WTC11 (cell line): ENCODE data around the gene EDDM13. TPM values are rescaled to one million over a fixed set of nuclear protein-coding genes. Genes with fewer than 3 reads are reported as not detected.

Experiments used
- ATAC-seq: fragments of 200-7000 bp; cut with Tn5 transposase; 2 replicates; pipeline ENCODE4 v1.10.0; 2021; ENCODE audit warnings: mild to moderate bottlenecking, moderate library complexity
- CTCF ChIA-PET: fragments of 300-600 bp; sonication (Branson Sonifier 250); formaldehyde crosslinking; loops from one replicate; lab custom pipeline; 2021; ENCODE audit warnings: antibody characterized with exemption; lab: Charles Lee
- POLR2A ChIA-PET: fragments of 350-600 bp; sonication (Branson Sonifier 250); formaldehyde crosslinking; loops from one replicate; lab custom pipeline; 2021; ENCODE audit warnings: antibody characterized with exemption; lab: Charles Lee
- DNase-seq: peaks from one replicate; pipeline ENCODE4 v3.0.0; 2021; ENCODE audit warnings: low spot score
- H3K27ac Mint-ChIP-seq: 2 replicates; pipeline ENCODE4 v1.8.0; 2021; ENCODE audit warnings: mixed read lengths
- H3K27me3 Mint-ChIP-seq: 2 replicates; pipeline ENCODE4 v1.8.0; 2021; ENCODE audit warnings: low read depth, mild to moderate bottlenecking, moderate library complexity, mixed read lengths
- H3K36me3 Mint-ChIP-seq: 2 replicates; pipeline ENCODE4 v1.8.0; 2021; ENCODE audit warnings: mixed read lengths
- H3K4me1 Mint-ChIP-seq: 2 replicates; pipeline ENCODE4 v1.8.0; 2022; ENCODE audit warnings: mixed read lengths
- H3K4me3 Mint-ChIP-seq: 2 replicates; pipeline ENCODE4 v1.8.0; 2021; ENCODE audit warnings: mild to moderate bottlenecking, moderate library complexity, mixed read lengths
- H3K9me3 Mint-ChIP-seq: 2 replicates; pipeline ENCODE4 v1.8.0; 2021; ENCODE audit warnings: mixed read lengths
- ATF1 ChIP-seq: sonication (generic); formaldehyde crosslinking; IDR thresholded peaks from 2 replicates; pipeline ENCODE4 v1.8.1; 2023; ENCODE audit warnings: mild to moderate bottlenecking, moderate library complexity, missing genetic modification reagents
- CREM ChIP-seq: sonication (generic); formaldehyde crosslinking; IDR thresholded peaks from 2 replicates; pipeline ENCODE4 v1.8.1; 2022; ENCODE audit warnings: mild to moderate bottlenecking, missing genetic modification reagents, moderate library complexity
- E2F4 ChIP-seq: sonication (generic); formaldehyde crosslinking; IDR thresholded peaks from 2 replicates; pipeline ENCODE4 v1.8.1; 2022; ENCODE audit warnings: low read depth, mild to moderate bottlenecking, moderate library complexity, missing genetic modification reagents, borderline replicate concordance
- EMX1 ChIP-seq: fragments of 250-450 bp; sonication (Bioruptor Pico); IDR thresholded peaks from 2 replicates; pipeline ENCODE4 v1.8.0; 2021; ENCODE audit warnings: mild to moderate bottlenecking
- FOXP1 ChIP-seq: sonication (generic); formaldehyde crosslinking; IDR thresholded peaks from 2 replicates; pipeline ENCODE4 v1.8.0; 2022; ENCODE audit warnings: missing genetic modification reagents, mild to moderate bottlenecking, moderate library complexity, borderline replicate concordance
- FOXP4 ChIP-seq: sonication (generic); formaldehyde crosslinking; IDR thresholded peaks from 2 replicates; pipeline ENCODE4 v1.8.0; 2022; ENCODE audit warnings: mild to moderate bottlenecking, missing genetic modification reagents
- JUN ChIP-seq: sonication (generic); formaldehyde crosslinking; IDR thresholded peaks from 2 replicates; pipeline ENCODE4 v1.8.0; 2023; ENCODE audit warnings: mild to moderate bottlenecking, missing genetic modification reagents
- KAT7 ChIP-seq: sonication (generic); formaldehyde crosslinking; IDR thresholded peaks from 2 replicates; pipeline ENCODE4 v1.8.1; 2023; ENCODE audit warnings: missing genetic modification reagents, mild to moderate bottlenecking, borderline replicate concordance
- NFYB ChIP-seq: sonication (generic); formaldehyde crosslinking; conservative IDR thresholded peaks from 2 replicates; pipeline ENCODE4 v1.8.0; 2022; ENCODE audit warnings: low read depth, missing genetic modification reagents
- OVOL2 ChIP-seq: fragments of 250-450 bp; sonication (Bioruptor Pico); IDR thresholded peaks from 2 replicates; pipeline ENCODE4 v1.9.0; 2021; ENCODE audit warnings: mild to moderate bottlenecking, borderline replicate concordance
- PRDM15 ChIP-seq: sonication (generic); formaldehyde crosslinking; IDR thresholded peaks from 2 replicates; pipeline ENCODE4 v1.8.0; 2022; ENCODE audit warnings: missing genetic modification reagents
- SMAD3 ChIP-seq: sonication (generic); formaldehyde crosslinking; IDR thresholded peaks from 2 replicates; pipeline ENCODE4 v1.8.0; 2022; ENCODE audit warnings: missing genetic modification reagents, mild to moderate bottlenecking, borderline replicate concordance
- STAT6 ChIP-seq: sonication (generic); formaldehyde crosslinking; conservative IDR thresholded peaks from 2 replicates; pipeline ENCODE4 v1.8.1; 2023; ENCODE audit warnings: mild to moderate bottlenecking, low read depth, missing genetic modification reagents, moderate library complexity
- ZMAT4 ChIP-seq: fragments of 250-450 bp; sonication (Bioruptor Pico); IDR thresholded peaks from 2 replicates; pipeline ENCODE4 v1.9.0; 2021; ENCODE audit warnings: mild to moderate bottlenecking
- ZNF232 ChIP-seq: sonication (generic); formaldehyde crosslinking; IDR thresholded peaks from 2 replicates; pipeline ENCODE4 v1.8.0; 2022; ENCODE audit warnings: mild to moderate bottlenecking, missing genetic modification reagents
- ZNF512 ChIP-seq: sonication (generic); formaldehyde crosslinking; IDR thresholded peaks from 2 replicates; pipeline ENCODE4 v1.8.1; 2022; ENCODE audit warnings: missing genetic modification reagents, borderline replicate concordance
- total RNA-seq: library from RNA; stranded (reverse); gene quantifications from 3 replicates; pipeline ENCODE4 v1.2.3, GENCODE V29; 2021

Gene EDDM13
- total RNA-seq, 1 experiment from 2014 or later = not detected

GRCh38 chr19:56321989-56322440, 49.5 kb downstream of the EDDM13 start:
- no peak for TF ChIP-seq ZMAT4
- TF ChIP-seq SMAD3 (CRISPR knock-in tag) = no peak
- TF ChIP-seq ZNF512 (CRISPR knock-in tag) = no peak
- no peak for TF ChIP-seq ZNF232 (CRISPR knock-in tag)
- no peak for TF ChIP-seq FOXP1 (CRISPR knock-in tag)
- no peak for TF ChIP-seq NFYB (CRISPR knock-in tag)
- TF ChIP-seq FOXP4 (CRISPR knock-in tag) = no peak
- no peak for TF ChIP-seq CREM
- no peak for TF ChIP-seq JUN (CRISPR knock-in tag)
- no peak for TF ChIP-seq OVOL2
- TF ChIP-seq E2F4 = no peak
- TF ChIP-seq PRDM15 = no peak
- TF ChIP-seq STAT6 (CRISPR knock-in tag) = no peak
- TF ChIP-seq EMX1 (CRISPR knock-in tag) = no peak
- TF ChIP-seq ATF1 (CRISPR knock-in tag) = no peak
- no peak for TF ChIP-seq KAT7
- TF ChIP-seq, all 79 proteins: peak for 0
- DNase-seq (no peak), ATAC-seq (no peak)
- H3K9me3 Mint-ChIP-seq = peaks cover 25% of the 10 kb centered on the region
- H3K4me3 Mint-ChIP-seq = no peak overlapping the region
- POLR2A ChIA-PET = no interaction called here
- no peaks in the 10 kb centered on the region for H3K4me1 Mint-ChIP-seq
- H3K27ac Mint-ChIP-seq = no peak overlapping the region
- H3K36me3 Mint-ChIP-seq = peaks cover 4% of the 10 kb centered on the region; the same call in 1 of the 2 replicates
- peaks cover 12% of the 10 kb centered on the region for H3K27me3 Mint-ChIP-seq
- CTCF ChIA-PET = interaction anchor here (1.0 to 2.3 kb wide), 3 partner anchors 12 to 69 kb away, joined by 3 to 12 read pairs (median 4); no protein-coding TSS in a partner anchor
